Neural progenitor cell (in vitro differentiated cells): ENCODE results near the gene KLHDC3.

ENCODE experiments used
- CTCF ChIP-seq: fragments of 200-600 bp; sonication (generic); IDR thresholded peaks from 2 replicates; pipeline ENCODE4 v1.5.1; 2017; ENCODE audit warnings: antibody characterized with exemption, mild to moderate bottlenecking
- EZH2 ChIP-seq: fragments of 200-600 bp; sonication (generic); IDR thresholded peaks from 2 replicates; pipeline ENCODE4 v1.6.1; 2017; ENCODE audit warnings: antibody characterized with exemption, mild to moderate bottlenecking, moderate library complexity
- EZH2phosphoT487 ChIP-seq: fragments of 200-600 bp; sonication (generic); IDR thresholded peaks from 2 replicates; pipeline ENCODE4 v1.6.1; 2017; ENCODE audit warnings: antibody characterized with exemption

GRCh38 chr6:42993445-42993844 is 20.6 kb upstream of the KLHDC3 start:
- TF ChIP-seq CTCF (no peak), EZH2 (no peak), EZH2phosphoT487 (no peak)
